Testis (tissue), 2 donors: Measurements from ENCODE around the gene SPRR1A.

Experiments used
- CTCF ChIP-seq, 3 experiments: fragments of 450-650 bp in 2 of 3; fragments of 200-600 bp in 1 of 3; sonication (generic) in 1 of 3; IDR thresholded peaks; one replicate each; pipeline ENCODE4 v1.5.1; 2016 to 2019; ENCODE audit warnings: antibody characterized with exemption in 3 of 3, mild to moderate bottlenecking in 2 of 3, moderate library complexity in 1 of 3
- POLR2A ChIP-seq: fragments of 450-650 bp; IDR thresholded peaks from one replicate; pipeline ENCODE4 v1.6.1; 2017; ENCODE audit warnings: antibody characterized with exemption, mild to moderate bottlenecking, moderate library complexity

- no peak for TF ChIP-seq CTCF (IDR thresholded peaks at IDR 0.05)
- TF ChIP-seq POLR2A: no peak
Measured at GRCh38 chr1:153028766-153029165, 44.9 kb downstream of the SPRR1A start.
